HAP-1 (cell line): ENCODE data around the gene ABHD10.
A peak's percentile ranks its signal among the peaks of the same experiment; 100 is the strongest.
"Not testable (repeated sequence)": the region's sequence is repeated elsewhere in the genome, so short reads cannot be mapped to it uniquely, and the experiment has no call there.

Source experiments
- DNase-seq, 2 experiments: peaks; one replicate each; pipeline ENCODE4 v3.0.0-alpha.2; 2016 to 2020; ENCODE audit warnings: low spot score in 2 of 2
- H3K27me3 ChIP-seq: fragments of 250-450 bp; sonication (Bioruptor Pico); 2 replicates; pipeline ENCODE4 v1.5.1; 2020; ENCODE audit warnings: low read depth, mild to moderate bottlenecking, moderate library complexity
- H3K36me3 ChIP-seq: fragments of 250-450 bp; sonication (Bioruptor Pico); replicated peaks from 2 replicates; pipeline ENCODE4 v1.5.1; 2020; ENCODE audit warnings: mild to moderate bottlenecking
- H3K4me1 ChIP-seq: fragments of 250-450 bp; sonication (Bioruptor Pico); 2 replicates; pipeline ENCODE4 v1.5.1; 2020; ENCODE audit warnings: mild to moderate bottlenecking
- H3K4me3 ChIP-seq: fragments of 250-450 bp; sonication (Bioruptor Pico); 2 replicates; pipeline ENCODE4 v1.5.1; 2020; ENCODE audit warnings: mild to moderate bottlenecking, moderate library complexity
- H3K9me3 ChIP-seq: fragments of 250-450 bp; sonication (Bioruptor Pico); 2 replicates; pipeline ENCODE4 v1.5.1; 2020; ENCODE audit warnings: mild to moderate bottlenecking, moderate library complexity
- in situ Hi-C: fragments of 300-500 bp; cut with MboI; formaldehyde crosslinking; loops from 3 replicates; pipeline ENCODE4 v1.14.3; 2020; ENCODE audit warnings: low sequenced_read_pairs, inconsistent platforms, mixed read lengths

The ABHD10 gene

GRCh38 chr3:112012205-112012992, 33.6 kb downstream of the ABHD10 start:
- no peak overlapping the region for H3K4me3 ChIP-seq
- no peak for DNase-seq
- H3K27me3 ChIP-seq, result no peaks in the 10 kb centered on the region
- no peaks in the 10 kb centered on the region for H3K9me3 ChIP-seq
- in situ Hi-C loops, result no loop called here
- no peaks in the 10 kb centered on the region for H3K4me1 ChIP-seq
- no peaks in the 10 kb centered on the region for H3K36me3 ChIP-seq

- in situ Hi-C loops, result no loop called here
- Histone ChIP-seq H3K27me3 (no peaks in the 10 kb centered on the region), H3K36me3 (no peaks in the 10 kb centered on the region), H3K4me1 (no peaks in the 10 kb centered on the region), H3K4me3 (no peak overlapping the region), H3K9me3 (no peaks in the 10 kb centered on the region)
- DNase-seq, result peak; percentile 60 to 72
Observed at GRCh38 chr3:112013058-112013783, 34.4 kb downstream of the ABHD10 start.

- Histone ChIP-seq H3K9me3 (no peaks in the 10 kb centered on the region), H3K27me3 (no peaks in the 10 kb centered on the region), H3K4me3 (no peak overlapping the region), H3K4me1 (no peaks in the 10 kb centered on the region), H3K36me3 (no peaks in the 10 kb centered on the region)
- no peak for DNase-seq
- in situ Hi-C loops, result no loop called here
Observed at GRCh38 chr3:112013784-112014143, 34.9 kb downstream of the ABHD10 start.

GRCh38 chr3:112017091-112017490, 38.3 kb downstream of the ABHD10 start:
- no peak for DNase-seq
- no peaks in the 10 kb centered on the region for H3K36me3 ChIP-seq
- in situ Hi-C loops, result no loop called here
- H3K27me3 ChIP-seq, result no peaks in the 10 kb centered on the region
- H3K4me1 ChIP-seq, result no peaks in the 10 kb centered on the region
- H3K4me3 ChIP-seq, result no peak overlapping the region
- no peaks in the 10 kb centered on the region for H3K9me3 ChIP-seq

GRCh38 chr3:112018712-112019111, 39.9 kb downstream of the ABHD10 start:
- Histone ChIP-seq H3K4me1 (no peaks in the 10 kb centered on the region), H3K36me3 (no peaks in the 10 kb centered on the region), H3K27me3 (no peaks in the 10 kb centered on the region), H3K4me3 (no peak overlapping the region), H3K9me3 (no peaks in the 10 kb centered on the region)
- in situ Hi-C loops, result no loop called here
- no peak for DNase-seq

GRCh38 chr3:112019716-112020115, 40.9 kb downstream of the ABHD10 start:
- Histone ChIP-seq H3K36me3 (no peaks in the 10 kb centered on the region), H3K9me3 (no peaks in the 10 kb centered on the region), H3K4me3 (no peak overlapping the region), H3K4me1 (no peaks in the 10 kb centered on the region), H3K27me3 (no peaks in the 10 kb centered on the region)
- no peak for DNase-seq
- in situ Hi-C loops, result no loop called here

- Histone ChIP-seq H3K36me3 (no peaks in the 10 kb centered on the region), H3K4me1 (no peaks in the 10 kb centered on the region), H3K4me3 (no peak overlapping the region), H3K9me3 (no peaks in the 10 kb centered on the region), H3K27me3 (no peaks in the 10 kb centered on the region)
- in situ Hi-C loops, result no loop called here
- no peak for DNase-seq
Observed at GRCh38 chr3:112020674-112021085, 41.9 kb downstream of the ABHD10 start.

GRCh38 chr3:112027142-112027541, 48.3 kb downstream of the ABHD10 start:
- no peak for DNase-seq
- Histone ChIP-seq H3K9me3 (no peaks in the 10 kb centered on the region), H3K4me1 (no peaks in the 10 kb centered on the region), H3K27me3 (no peaks in the 10 kb centered on the region), H3K36me3 (no peaks in the 10 kb centered on the region), H3K4me3 (no peak overlapping the region)
- in situ Hi-C loops, result no loop called here

- H3K9me3 ChIP-seq, result no peaks in the 10 kb centered on the region
- H3K27me3 ChIP-seq, result no peaks in the 10 kb centered on the region
- no peaks in the 10 kb centered on the region for H3K36me3 ChIP-seq
- H3K4me1 ChIP-seq, result no peaks in the 10 kb centered on the region
- no peak for DNase-seq
- in situ Hi-C loops, result no loop called here
- H3K4me3 ChIP-seq, result no peak overlapping the region
Observed at GRCh38 chr3:112027826-112028225, 49.0 kb downstream of the ABHD10 start.

GRCh38 chr3:112030901-112031300, 52.1 kb downstream of the ABHD10 start:
- in situ Hi-C loops, result no loop called here
- no peak for DNase-seq
- no peak overlapping the region for H3K4me3 ChIP-seq
- no peaks in the 10 kb centered on the region for H3K9me3 ChIP-seq
- no peaks in the 10 kb centered on the region for H3K27me3 ChIP-seq
- H3K4me1 ChIP-seq, result no peaks in the 10 kb centered on the region
- H3K36me3 ChIP-seq, result no peaks in the 10 kb centered on the region

GRCh38 chr3:112032098-112032731, 53.4 kb downstream of the ABHD10 start:
- Histone ChIP-seq H3K4me3 (no peak overlapping the region), H3K4me1 (no peaks in the 10 kb centered on the region), H3K9me3 (no peaks in the 10 kb centered on the region), H3K27me3 (no peaks in the 10 kb centered on the region), H3K36me3 (no peaks in the 10 kb centered on the region)
- in situ Hi-C loops, result no loop called here
- no peak for DNase-seq

GRCh38 chr3:112034436-112034835, 55.6 kb downstream of the ABHD10 start, which contains the start of gene TMPRSS7:
TMPRSS7 (plus strand) TSS chr3:112034736; CDS start chr3:112034846, 110 bp downstream.
- DNase-seq, result no peak
- H3K4me1 ChIP-seq, result no peaks in the 10 kb centered on the region
- H3K27me3 ChIP-seq, result no peaks in the 10 kb centered on the region
- no peak within 1 kb of the TSS for H3K4me3 ChIP-seq
- in situ Hi-C loops, result no loop called here
- H3K36me3 ChIP-seq, result no peaks in the 10 kb centered on the region
- H3K9me3 ChIP-seq, result no peaks in the 10 kb centered on the region

GRCh38 chr3:112035241-112035640, 56.4 kb downstream of the ABHD10 start:
- H3K4me1 ChIP-seq, result no peaks in the 10 kb centered on the region
- H3K27me3 ChIP-seq, result no peaks in the 10 kb centered on the region
- H3K4me3 ChIP-seq, result no peak overlapping the region
- in situ Hi-C loops, result no loop called here
- no peak for DNase-seq
- H3K9me3 ChIP-seq, result no peaks in the 10 kb centered on the region
- no peaks in the 10 kb centered on the region for H3K36me3 ChIP-seq

GRCh38 chr3:112037194-112037593, 58.4 kb downstream of the ABHD10 start:
- H3K36me3 ChIP-seq, H3K9me3 ChIP-seq, H3K4me1 ChIP-seq, H3K4me3 ChIP-seq, DNase-seq, H3K27me3 ChIP-seq, in situ Hi-C loops: not testable (repeated sequence)
